GM19463 (cell line): ENCODE measurements around the gene CNKSR3.
"Not testable (repeated sequence)": the region's sequence is repeated elsewhere in the genome, so short reads cannot be mapped to it uniquely, and the experiment has no call there.

ENCODE experiments used
- ATAC-seq: cut with Tn5 transposase; IDR thresholded peaks from one replicate; pipeline ENCODE4 v1.9.1; 2021; ENCODE audit warnings: mild to moderate bottlenecking, moderate library complexity; ENCODE audit not compliant: unreplicated experiment

The CNKSR3 gene

DNA sequence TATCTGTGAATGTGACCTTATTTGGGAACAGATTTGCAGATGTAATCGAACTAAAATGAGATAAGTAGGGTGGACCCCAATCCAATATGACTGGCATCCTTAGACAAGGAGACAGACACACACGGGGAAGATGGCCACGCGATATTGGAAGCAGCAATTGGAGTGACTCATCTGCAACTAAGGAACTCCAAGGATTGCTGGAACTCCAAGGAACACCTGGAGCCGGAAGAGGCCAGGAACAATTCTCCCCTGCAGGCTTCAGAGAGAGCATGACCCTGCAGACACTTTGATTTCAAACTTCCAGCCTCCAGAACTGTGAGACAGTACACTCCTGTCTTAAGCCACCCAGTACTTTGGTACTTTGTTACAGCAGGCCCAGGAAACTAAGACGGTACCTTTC, 19.5 kb upstream of the CNKSR3 start:
- ATAC-seq = no peak

DNA sequence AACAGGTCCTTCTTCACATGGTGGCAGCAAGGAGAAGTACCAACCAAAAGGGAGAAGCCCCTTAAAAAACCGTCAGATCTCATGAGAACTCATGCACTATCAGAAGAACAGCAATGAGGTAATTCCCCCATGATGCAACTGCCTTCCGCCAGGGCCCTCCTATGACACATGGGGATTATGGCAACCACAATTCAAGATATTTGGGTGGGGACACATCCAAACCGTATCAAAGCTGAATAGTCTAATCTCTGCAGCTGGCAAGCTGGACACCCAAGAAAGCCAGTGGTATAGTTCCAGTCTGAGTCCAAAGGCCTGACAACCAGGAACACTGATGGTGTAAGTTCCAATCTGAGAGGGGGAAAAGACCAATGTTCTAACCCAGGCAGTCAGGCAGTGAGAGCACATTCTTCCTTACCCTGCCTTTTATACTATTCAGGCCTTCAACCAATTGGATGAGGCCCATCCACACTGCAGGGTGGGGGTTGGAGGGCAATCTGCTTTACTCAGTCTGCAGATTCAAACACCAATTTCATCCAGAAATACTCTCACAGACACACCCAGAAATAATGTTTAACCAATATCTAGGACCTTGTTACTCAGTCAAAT, 17.9 kb upstream of the CNKSR3 start:
- ATAC-seq = no peak

- ATAC-seq = no peak
These were observed 16.5 kb upstream of the CNKSR3 start for GRCh38 chr6:154526996-154527395.

DNA sequence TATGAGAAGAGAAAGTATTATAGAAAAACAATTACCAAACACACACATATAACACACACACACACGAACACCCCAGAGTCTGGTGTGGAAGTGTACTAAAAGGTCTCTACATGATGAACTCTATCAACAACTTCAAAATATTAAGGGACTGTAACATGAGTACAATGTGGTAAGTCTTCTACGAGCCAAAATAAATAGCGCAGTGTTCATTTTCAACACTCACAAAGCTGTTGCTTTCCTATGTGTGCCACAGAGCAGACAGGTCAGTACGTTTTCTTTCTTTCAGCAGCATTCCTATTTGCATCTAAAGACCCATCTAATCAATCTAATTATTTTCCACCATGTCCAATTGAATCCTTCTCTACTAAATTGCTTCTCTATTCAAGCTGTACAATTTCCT, 12.1 kb upstream of the CNKSR3 start:
- ATAC-seq = no peak

DNA sequence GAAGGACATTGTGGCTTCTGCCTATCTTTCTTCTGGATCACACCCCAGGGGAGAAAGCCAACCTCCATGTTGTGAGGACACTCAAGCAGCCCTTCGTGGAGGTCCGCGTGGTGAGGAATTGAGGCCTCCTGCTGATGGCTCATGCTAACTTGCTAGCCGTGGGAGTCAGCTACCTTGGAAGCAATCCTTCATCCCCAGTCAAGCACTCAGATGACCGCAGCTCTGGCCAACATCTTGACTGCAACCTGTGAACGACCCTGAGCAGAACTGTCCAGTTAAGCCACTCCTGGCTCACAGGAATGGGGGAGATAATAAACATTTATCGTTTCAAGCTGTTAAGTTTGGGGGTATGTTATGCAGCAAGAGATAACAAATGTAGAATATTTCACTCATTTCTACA, 10.9 kb upstream of the CNKSR3 start:
- no peak for ATAC-seq

DNA sequence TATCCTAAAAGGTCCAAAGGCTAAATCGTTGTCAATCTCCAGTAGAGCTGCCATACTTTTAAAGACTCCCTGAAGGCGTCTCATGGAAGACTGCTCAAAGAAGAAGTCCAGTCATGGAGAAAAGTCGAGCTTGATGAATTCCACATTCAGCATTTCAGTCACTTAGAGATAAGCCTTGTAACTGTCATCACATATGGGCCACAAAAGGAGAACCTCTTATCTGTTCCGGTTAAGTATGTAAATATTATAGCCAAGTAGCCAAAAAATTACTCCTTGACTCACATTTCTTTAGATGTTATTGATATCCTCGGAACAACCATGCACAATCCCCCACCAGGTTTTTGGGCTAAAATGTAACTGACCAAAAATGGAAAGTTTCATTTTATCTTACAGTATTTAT, 9.8 kb upstream of the CNKSR3 start:
- ATAC-seq = no peak

DNA sequence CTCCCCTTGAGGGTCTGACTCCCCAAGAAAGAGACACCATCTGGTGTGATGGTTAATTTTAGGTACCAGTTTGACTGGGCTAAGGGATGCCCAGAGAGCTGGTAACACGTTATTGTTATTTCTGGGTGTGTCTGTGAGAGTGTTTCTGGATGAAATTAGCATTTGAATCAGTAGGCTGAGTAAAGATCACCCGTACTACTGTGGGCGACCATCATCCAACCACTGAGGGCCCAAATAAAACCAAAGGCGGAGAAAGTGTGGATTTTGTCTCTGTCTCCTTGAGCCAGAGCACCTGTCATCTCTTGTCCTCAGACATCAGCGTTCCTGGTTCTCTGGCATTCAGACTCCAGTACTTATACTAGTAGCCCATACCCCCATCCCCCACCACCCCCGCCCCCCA, 7.9 kb upstream of the CNKSR3 start:
- no peak for ATAC-seq

DNA sequence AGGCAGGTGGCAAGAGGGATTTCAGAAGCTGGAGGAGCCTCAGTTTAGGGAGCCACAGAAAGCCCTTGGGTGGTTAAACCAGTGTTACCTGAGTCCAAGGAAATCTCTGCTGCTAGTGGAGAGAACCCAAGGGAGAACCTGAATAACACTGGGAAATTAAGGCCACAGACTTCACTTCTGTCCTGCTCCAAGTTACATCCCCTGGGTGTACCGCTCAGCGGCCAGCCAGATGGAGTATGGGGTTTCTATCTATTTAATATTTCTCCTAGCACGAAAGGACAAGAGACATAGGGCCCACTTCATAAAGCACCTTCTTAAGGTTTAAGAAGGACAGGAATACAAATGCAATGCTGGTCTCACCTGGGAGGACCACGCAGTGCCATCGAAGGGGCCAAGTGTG, 5.8 kb upstream of the CNKSR3 start:
- no peak for ATAC-seq

- no peak for ATAC-seq
These were observed 5.3 kb upstream of the CNKSR3 start for GRCh38 chr6:154515826-154516225.

GRCh38 chr6:154515076-154515475, 4.6 kb upstream of the CNKSR3 start:
- ATAC-seq = not testable (repeated sequence)

GRCh38 chr6:154514481-154514880, 4.0 kb upstream of the CNKSR3 start:
- no peak for ATAC-seq

- ATAC-seq = no peak
These were observed 3.3 kb upstream of the CNKSR3 start for GRCh38 chr6:154513601-154514320.

- no peak for ATAC-seq
These were observed 1.7 kb upstream of the CNKSR3 start for GRCh38 chr6:154512201-154512600.

DNA sequence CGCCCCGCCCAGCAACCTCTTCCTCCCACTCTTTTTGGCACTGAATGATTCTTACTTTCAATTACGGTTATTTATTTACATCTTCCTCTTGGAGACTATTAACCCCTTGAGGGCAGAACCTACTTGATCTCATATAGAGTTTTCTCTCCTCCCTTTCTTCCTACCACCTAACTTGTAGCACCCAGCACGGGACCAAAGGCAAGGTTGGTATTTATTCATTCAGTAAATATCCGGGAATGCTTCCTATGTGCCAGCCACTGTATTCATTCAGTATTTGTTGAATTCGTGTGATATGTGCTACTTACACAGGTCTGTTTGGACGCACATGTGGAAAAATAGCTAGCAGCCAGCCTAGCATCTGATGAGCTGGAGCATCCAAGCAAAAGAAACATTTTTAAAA, 1.3 kb upstream of the CNKSR3 start:
- ATAC-seq = no peak

GRCh38 chr6:154509421-154510143, 903 bp downstream of the CNKSR3 start:
- peak; percentile 19 for ATAC-seq

- no peak for ATAC-seq
These were observed 1.7 kb downstream of the CNKSR3 start for GRCh38 chr6:154508573-154509375.

DNA sequence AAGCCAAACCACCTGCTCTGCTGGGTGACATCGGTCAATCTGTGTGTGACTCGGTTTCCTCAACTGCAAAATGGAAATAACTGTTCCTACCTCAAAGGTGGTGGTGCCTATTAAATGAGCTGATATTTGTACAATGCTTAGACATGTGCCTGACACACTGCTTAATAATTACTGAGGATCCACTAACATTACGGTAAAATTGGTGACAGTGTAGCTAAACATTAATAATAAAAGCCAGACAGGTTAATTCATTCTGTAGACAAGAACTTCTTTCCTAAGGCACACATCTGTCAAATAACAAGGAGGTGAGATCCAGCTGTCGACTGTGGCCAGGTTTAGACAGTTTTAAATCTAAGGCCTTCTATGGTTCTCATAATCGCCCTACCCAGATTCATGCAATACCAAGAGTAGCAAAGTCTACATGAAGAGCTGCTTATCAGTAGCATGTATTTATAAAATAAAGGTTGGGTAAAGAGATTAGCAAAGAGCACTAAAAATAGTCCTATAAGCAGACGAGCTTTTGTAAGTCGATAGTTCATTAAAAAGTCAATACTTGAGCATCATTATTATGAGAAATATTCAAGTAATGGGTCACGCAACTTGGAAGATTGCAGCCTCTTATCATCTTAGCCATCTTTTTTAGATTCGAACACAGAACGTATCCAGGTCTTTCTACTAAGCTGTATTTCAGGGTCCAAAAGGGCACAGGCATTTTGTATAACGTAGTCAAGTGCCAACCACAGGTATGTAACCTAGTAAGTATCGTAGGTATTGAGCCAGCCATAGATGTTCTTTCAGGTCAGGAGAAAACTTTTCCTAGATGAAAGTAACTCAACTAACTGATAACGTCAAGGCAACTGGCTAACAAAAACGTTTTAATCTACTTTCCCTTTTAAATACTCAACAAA, 3.2 kb downstream of the CNKSR3 start:
- no peak for ATAC-seq

DNA sequence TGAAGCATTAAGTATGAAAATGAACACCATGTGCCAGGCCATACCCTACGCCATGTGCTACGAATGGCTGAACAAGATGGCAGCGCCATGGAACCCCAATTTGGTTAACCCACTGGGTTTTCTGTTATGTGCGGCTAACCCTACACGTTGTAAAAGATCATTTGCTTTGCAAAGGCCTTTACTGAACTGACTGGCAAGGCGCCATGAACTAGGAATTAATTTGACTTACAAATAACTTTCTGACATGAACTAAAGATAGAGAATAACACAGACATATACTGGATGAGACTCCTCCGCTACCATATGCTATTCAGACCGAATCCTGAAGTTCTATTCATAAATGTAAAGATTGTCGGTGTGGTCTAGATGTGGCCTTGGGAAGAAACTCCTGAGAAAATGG, 3.9 kb downstream of the CNKSR3 start:
- ATAC-seq = no peak

DNA sequence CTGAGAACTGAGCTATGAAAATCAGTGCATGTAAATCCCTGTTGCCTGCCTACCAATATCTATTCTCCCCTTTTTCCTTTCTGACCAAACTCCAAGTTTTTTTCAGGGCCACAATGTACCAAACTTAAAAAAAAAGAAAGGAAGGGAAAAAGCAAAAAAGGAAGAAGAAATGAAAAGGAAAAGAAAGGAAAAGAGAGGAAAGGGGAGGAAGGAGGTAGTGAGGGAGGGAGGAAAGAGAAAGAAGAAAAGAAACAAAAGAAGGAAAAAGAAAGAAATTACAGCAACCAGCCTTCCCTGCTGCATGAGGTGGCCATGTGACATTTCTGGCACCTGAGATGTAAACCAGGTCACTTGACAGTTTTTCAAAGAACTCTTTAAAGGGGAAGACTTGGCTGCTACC, 4.4 kb downstream of the CNKSR3 start:
- ATAC-seq = no peak

DNA sequence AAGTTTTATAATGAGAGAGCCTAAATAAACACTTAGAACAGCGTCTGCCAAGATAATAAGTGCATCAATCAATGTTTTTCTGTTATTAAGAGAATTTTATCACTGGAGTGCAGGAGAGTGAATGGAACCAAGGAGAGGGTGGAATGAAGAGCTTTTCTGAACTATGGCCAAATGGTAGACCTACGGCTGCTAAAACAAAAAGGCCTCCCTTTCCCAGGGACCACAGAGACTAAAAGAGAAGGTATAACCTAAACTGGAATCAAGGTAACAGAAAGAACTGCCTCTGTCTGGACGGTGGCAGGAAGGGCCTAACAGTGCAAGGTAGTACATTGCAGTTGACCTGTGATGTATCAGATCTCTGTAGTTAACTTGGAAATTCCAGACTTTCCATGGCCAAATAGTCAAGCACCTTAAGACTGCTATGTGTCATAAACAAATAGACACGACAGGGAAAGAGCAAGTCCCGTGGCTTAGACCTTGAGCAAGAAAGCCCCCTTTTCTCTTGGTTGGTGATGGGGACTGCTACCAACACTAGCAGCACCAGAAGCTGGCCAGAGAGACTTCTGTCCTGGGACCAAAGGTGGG, 5.5 kb downstream of the CNKSR3 start:
- no peak for ATAC-seq
